Measurements from ENCODE around the gene HEXD. TPM values are rescaled to one million over a fixed set of nuclear protein-coding genes. Genes with fewer than 3 reads are reported as not detected.
"Not testable (repeated sequence)": the region's sequence is repeated elsewhere in the genome, so short reads cannot be mapped to it uniquely, and the experiment has no call there.

The HEXD gene
- polyA plus RNA-seq, 4 donors = 40.8 to 254 (median 128) TPM

DNA sequence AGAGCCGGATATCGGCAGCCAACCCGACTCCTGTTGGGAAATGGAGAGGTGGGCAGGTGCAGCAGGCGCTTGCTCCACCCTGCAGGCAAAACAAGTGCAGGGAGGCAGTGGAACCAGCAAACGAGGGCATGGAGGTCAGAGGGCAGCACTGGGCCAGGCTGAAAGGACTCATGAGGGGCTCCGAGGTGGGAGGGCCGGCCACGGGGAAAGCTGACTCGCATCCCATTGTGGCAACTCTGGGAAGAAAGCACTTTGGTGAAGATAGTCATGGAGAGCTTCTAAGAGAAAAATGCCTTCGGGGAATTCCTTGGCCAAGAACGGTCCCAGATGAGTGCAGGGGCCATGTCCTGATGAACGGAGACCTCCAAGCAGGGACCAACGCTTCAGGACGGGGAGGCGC, 28.0 kb downstream of the HEXD start:
- Histone ChIP-seq H3K27me3 (ENCODE audit: control insufficient read depth in 3 of 3, insufficient read depth in 3 of 3, low read length in 3 of 3) (no peaks in the 10 kb centered on the region), H3K27ac (ENCODE audit: low read depth in 1 of 3, low read length in 2 of 3) (no peak overlapping the region), H3K9me3 (ENCODE audit: control insufficient read depth in 2 of 2, insufficient read depth in 1 of 2, low read depth in 1 of 2, low read length in 1 of 2) (no peaks in the 10 kb centered on the region), H3K36me3 (ENCODE audit: control insufficient read depth in 3 of 3, insufficient read depth in 2 of 3, low read depth in 1 of 3, low read length in 3 of 3) (peaks cover 3 to 66% (median 5%) of the 10 kb centered on the region in 3 donors), H3K4me3 (ENCODE audit: low read depth in 1 of 3, low read length in 3 of 3) (no peak overlapping the region), H3K4me1 (ENCODE audit: control insufficient read depth in 3 of 3, insufficient read depth in 2 of 3, low read depth in 1 of 3, low read length in 2 of 3) (peaks cover 0 to 8% (median 3%) of the 10 kb centered on the region in 3 donors)
- no peak for FAIRE-seq
- 87 to 93% (median 89%) methylated on average over 15 of the region's 15 CpGs for WGBS, 3 donors
- DNase-seq = no peak

DNA sequence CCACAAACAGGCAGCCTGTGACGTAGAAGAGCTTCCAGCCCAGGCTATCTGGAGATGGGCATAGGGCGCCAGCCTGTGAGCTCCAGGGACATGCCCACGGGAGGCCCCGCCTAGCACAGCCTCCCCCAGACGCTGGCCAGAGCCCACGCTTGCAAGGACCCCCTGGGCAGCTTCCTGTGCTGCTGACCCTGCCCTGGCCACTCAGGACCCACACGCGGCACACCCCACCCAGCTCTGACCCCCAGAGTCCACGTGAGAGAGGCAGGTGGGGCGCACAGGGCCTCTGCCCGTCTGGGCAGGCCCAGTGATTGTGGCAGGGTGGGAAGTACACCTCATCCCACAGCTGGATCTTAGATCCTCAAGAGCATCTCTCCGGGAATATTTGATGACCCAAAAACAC, 28.5 kb downstream of the HEXD start:
- 79 to 87% (median 83%) methylated on average over 12 of the region's 12 CpGs for WGBS, 3 donors
- no peak for FAIRE-seq
- peaks cover 0 to 3% of the 10 kb centered on the region in 2 donors for H3K9me3 ChIP-seq (ENCODE audit: control insufficient read depth in 2 of 2, insufficient read depth in 1 of 2, low read depth in 1 of 2, low read length in 1 of 2)
- H3K36me3 ChIP-seq (ENCODE audit: control insufficient read depth in 3 of 3, insufficient read depth in 2 of 3, low read depth in 1 of 3, low read length in 3 of 3) = peaks cover 3 to 62% (median 4%) of the 10 kb centered on the region in 3 donors
- H3K4me3 ChIP-seq (ENCODE audit: low read depth in 1 of 3, low read length in 3 of 3) = no peak overlapping the region
- H3K4me1 ChIP-seq (ENCODE audit: control insufficient read depth in 3 of 3, insufficient read depth in 2 of 3, low read depth in 1 of 3, low read length in 2 of 3) = peaks cover 0 to 8% (median 3%) of the 10 kb centered on the region in 3 donors
- no peak for DNase-seq
- H3K27ac ChIP-seq (ENCODE audit: low read depth in 1 of 3, low read length in 2 of 3) = no peak overlapping the region
- H3K27me3 ChIP-seq (ENCODE audit: control insufficient read depth in 3 of 3, insufficient read depth in 3 of 3, low read length in 3 of 3) = no peaks in the 10 kb centered on the region

DNA sequence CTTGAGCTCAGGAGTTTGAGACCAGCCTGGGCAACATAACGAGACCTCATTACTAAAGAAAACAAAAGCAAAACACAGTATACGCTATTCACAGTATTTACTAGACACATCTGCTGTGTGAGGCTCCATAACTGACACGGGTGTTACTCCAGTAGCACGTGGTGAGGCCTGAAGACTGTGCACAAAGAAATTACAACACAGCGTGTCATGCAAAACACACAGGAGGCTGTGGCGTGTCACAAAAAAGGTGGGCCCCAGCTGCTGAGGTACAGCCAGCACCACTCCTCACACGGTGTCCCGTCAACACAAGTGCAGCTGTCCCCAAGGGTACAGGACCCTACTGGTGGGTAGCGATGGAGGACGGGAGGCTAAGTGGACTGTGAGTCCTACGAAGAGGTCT, 29.7 kb downstream of the HEXD start:
- Histone ChIP-seq H3K36me3 (ENCODE audit: control insufficient read depth in 3 of 3, insufficient read depth in 2 of 3, low read depth in 1 of 3, low read length in 3 of 3) (peaks cover 3 to 49% (median 3%) of the 10 kb centered on the region in 3 donors), H3K4me1 (ENCODE audit: control insufficient read depth in 3 of 3, insufficient read depth in 2 of 3, low read depth in 1 of 3, low read length in 2 of 3) (peaks cover 0 to 8% (median 3%) of the 10 kb centered on the region in 3 donors), H3K27ac (ENCODE audit: low read depth in 1 of 3, low read length in 2 of 3) (no peak overlapping the region), H3K4me3 (ENCODE audit: low read depth in 1 of 3, low read length in 3 of 3) (no peak overlapping the region), H3K9me3 (ENCODE audit: control insufficient read depth in 2 of 2, insufficient read depth in 1 of 2, low read depth in 1 of 2, low read length in 1 of 2) (peaks cover 0 to 10% of the 10 kb centered on the region in 2 donors), H3K27me3 (ENCODE audit: control insufficient read depth in 3 of 3, insufficient read depth in 3 of 3, low read length in 3 of 3) (no peaks in the 10 kb centered on the region)
- DNase-seq (no peak), FAIRE-seq (no peak)
- WGBS, 3 donors = 89 to 93% (median 93%) methylated on average over 11 of the region's 11 CpGs

DNA sequence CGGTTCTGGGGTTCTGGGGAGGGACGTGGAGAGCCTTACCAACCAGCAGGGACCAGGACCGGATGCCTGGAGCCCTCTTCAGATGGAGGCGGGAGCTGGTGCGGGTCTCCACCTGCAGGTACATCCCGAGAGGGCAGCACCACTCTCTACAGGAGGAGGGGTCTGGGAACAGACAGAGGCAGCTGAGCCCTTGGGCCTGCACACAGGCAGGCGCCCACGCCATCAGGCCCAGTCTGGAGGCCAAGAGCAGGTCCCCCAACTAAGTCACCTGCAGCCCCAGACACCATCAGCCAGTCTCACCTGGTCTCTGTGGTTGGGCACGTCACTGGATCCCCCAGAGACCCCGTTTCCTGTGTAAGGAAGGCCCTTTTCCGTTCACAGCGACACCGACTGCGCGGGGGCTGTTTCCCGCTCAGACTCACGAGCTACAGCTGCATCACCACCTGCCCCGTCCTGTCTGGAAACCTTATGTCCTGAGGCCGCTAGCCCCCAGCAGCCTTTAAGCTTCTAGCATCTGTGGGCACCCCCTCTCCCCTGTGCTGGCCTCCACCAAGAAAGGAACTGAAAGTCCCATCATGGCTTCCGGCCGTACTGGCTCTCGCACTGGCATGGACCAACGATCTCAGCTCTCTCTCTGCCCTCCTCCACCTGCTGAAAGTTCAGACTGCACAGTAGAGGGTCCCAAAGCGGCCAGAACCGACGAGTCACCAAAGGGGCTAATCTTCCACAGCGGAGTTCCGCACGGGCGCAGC, 31.2 kb downstream of the HEXD start:
- Histone ChIP-seq H3K36me3 (ENCODE audit: control insufficient read depth in 3 of 3, insufficient read depth in 2 of 3, low read depth in 1 of 3, low read length in 3 of 3) (peaks cover 1 to 35% (median 2%) of the 10 kb centered on the region in 3 donors), H3K9me3 (ENCODE audit: control insufficient read depth in 2 of 2, insufficient read depth in 1 of 2, low read depth in 1 of 2, low read length in 1 of 2) (peaks cover 0 to 18% of the 10 kb centered on the region in 2 donors), H3K4me3 (ENCODE audit: low read depth in 1 of 3, low read length in 3 of 3) (peak overlapping the region; percentile 75 to 100 (median 84)), H3K4me1 (ENCODE audit: control insufficient read depth in 3 of 3, insufficient read depth in 2 of 3, low read depth in 1 of 3, low read length in 2 of 3) (peaks cover 0 to 8% (median 3%) of the 10 kb centered on the region in 3 donors), H3K27ac (ENCODE audit: low read depth in 1 of 3, low read length in 2 of 3) (peak overlapping the region; percentile 15 to 93 (median 52)), H3K27me3 (ENCODE audit: control insufficient read depth in 3 of 3, insufficient read depth in 3 of 3, low read length in 3 of 3) (no peaks in the 10 kb centered on the region)
- FAIRE-seq = no peak
- peak in 1 of 2 donors; percentile 47 for DNase-seq
- 61 to 88% (median 76%) methylated on average over 30 of the region's 30 CpGs for WGBS, 3 donors

- Histone ChIP-seq H3K36me3 (ENCODE audit: control insufficient read depth in 3 of 3, insufficient read depth in 2 of 3, low read depth in 1 of 3, low read length in 3 of 3) (peaks cover 0 to 29% (median 0%) of the 10 kb centered on the region in 3 donors), H3K4me3 (ENCODE audit: low read depth in 1 of 3, low read length in 3 of 3) (peak overlapping the region; percentile 75 to 100 (median 84)), H3K9me3 (ENCODE audit: control insufficient read depth in 2 of 2, insufficient read depth in 1 of 2, low read depth in 1 of 2, low read length in 1 of 2) (peaks cover 0 to 22% of the 10 kb centered on the region in 2 donors), H3K4me1 (ENCODE audit: control insufficient read depth in 3 of 3, insufficient read depth in 2 of 3, low read depth in 1 of 3, low read length in 2 of 3) (peaks cover 0 to 8% (median 3%) of the 10 kb centered on the region in 3 donors), H3K27ac (ENCODE audit: low read depth in 1 of 3, low read length in 2 of 3) (peak overlapping the region; percentile 52 to 93 (median 60)), H3K27me3 (ENCODE audit: control insufficient read depth in 3 of 3, insufficient read depth in 3 of 3, low read length in 3 of 3) (no peaks in the 10 kb centered on the region)
- 43 to 60% (median 46%) methylated on average over 18 of the region's 18 CpGs for WGBS, 3 donors
- DNase-seq = no peak
- no peak for FAIRE-seq
Observed at GRCh38 chr17:82449883-82450356, 31.8 kb downstream of the HEXD start.

- peaks cover 0 to 8% (median under 1%) of the 10 kb centered on the region in 3 donors for H3K4me1 ChIP-seq (ENCODE audit: control insufficient read depth in 3 of 3, insufficient read depth in 2 of 3, low read depth in 1 of 3, low read length in 2 of 3)
- H3K27me3 ChIP-seq (ENCODE audit: control insufficient read depth in 3 of 3, insufficient read depth in 3 of 3, low read length in 3 of 3) = no peaks in the 10 kb centered on the region
- 0 to 1% (median 0%) methylated on average over 67 to 91 of the region's 91 CpGs for WGBS, 3 donors
- peaks cover 0 to 22% of the 10 kb centered on the region in 2 donors for H3K9me3 ChIP-seq (ENCODE audit: control insufficient read depth in 2 of 2, insufficient read depth in 1 of 2, low read depth in 1 of 2, low read length in 1 of 2)
- FAIRE-seq = no peak
- H3K27ac ChIP-seq (ENCODE audit: low read depth in 1 of 3, low read length in 2 of 3) = peak within 1 kb of the TSS; percentile 75 to 94 (median 76)
- H3K4me3 ChIP-seq (ENCODE audit: low read depth in 1 of 3, low read length in 3 of 3) = peak within 1 kb of the TSS; percentile 75 to 100 (median 84)
- peaks cover 0 to 23% (median 0%) of the 10 kb centered on the region in 3 donors for H3K36me3 ChIP-seq (ENCODE audit: control insufficient read depth in 3 of 3, insufficient read depth in 2 of 3, low read depth in 1 of 3, low read length in 3 of 3)
- peak; percentile 91 to 97 for DNase-seq
Observed at GRCh38 chr17:82450357-82451106, 32.4 kb downstream of the HEXD start, which contains the start of gene CYBC1. Gene CYBC1, minus strand, starts transcription at chr17:82450752. Its CDS starts 1,498 bp downstream, at chr17:82449254.

GRCh38 chr17:82452162-82452561, 34.0 kb downstream of the HEXD start:
- Histone ChIP-seq H3K4me1 (ENCODE audit: control insufficient read depth in 3 of 3, insufficient read depth in 2 of 3, low read depth in 1 of 3, low read length in 2 of 3) (peaks cover 0 to 10% (median 0%) of the 10 kb centered on the region in 3 donors), H3K4me3 (ENCODE audit: low read depth in 1 of 3, low read length in 3 of 3) (no peak overlapping the region), H3K27me3 (ENCODE audit: control insufficient read depth in 3 of 3, insufficient read depth in 3 of 3, low read length in 3 of 3) (no peaks in the 10 kb centered on the region), H3K36me3 (ENCODE audit: control insufficient read depth in 3 of 3, insufficient read depth in 2 of 3, low read depth in 1 of 3, low read length in 3 of 3) (peaks cover 0 to 12% (median 0%) of the 10 kb centered on the region in 3 donors), H3K9me3 (ENCODE audit: control insufficient read depth in 2 of 2, insufficient read depth in 1 of 2, low read depth in 1 of 2, low read length in 1 of 2) (peaks cover 0 to 22% of the 10 kb centered on the region in 2 donors), H3K27ac (ENCODE audit: low read depth in 1 of 3, low read length in 2 of 3) (no peak overlapping the region)
- WGBS, 3 donors = 95 to 99% (median 97%) methylated on average over 3 of the region's 3 CpGs
- FAIRE-seq = no peak
- DNase-seq = no peak

DNA sequence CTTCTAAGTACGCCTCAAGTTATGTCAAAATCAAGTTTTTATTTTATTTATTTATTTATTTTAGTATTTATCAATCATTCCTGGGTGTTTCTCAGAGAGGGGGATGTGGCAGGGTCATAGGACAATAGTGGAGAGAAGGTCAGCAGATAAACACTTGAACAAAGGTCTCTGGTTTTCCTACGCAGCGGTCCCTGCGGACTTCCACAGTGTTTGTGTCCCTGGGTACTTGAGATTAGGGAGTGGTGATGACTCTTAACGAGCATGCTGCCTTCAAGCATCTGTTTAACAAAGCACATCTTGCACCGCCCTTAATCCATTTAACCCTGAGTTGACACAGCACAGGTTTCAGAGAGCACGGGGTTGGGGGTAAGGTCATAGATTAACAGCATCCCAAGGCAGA, 35.0 kb downstream of the HEXD start:
- Histone ChIP-seq H3K4me1 (ENCODE audit: control insufficient read depth in 3 of 3, insufficient read depth in 2 of 3, low read depth in 1 of 3, low read length in 2 of 3) (peaks cover 3 to 18% (median 5%) of the 10 kb centered on the region in 3 donors), H3K9me3 (ENCODE audit: control insufficient read depth in 2 of 2, insufficient read depth in 1 of 2, low read depth in 1 of 2, low read length in 1 of 2) (peaks cover 0 to 22% of the 10 kb centered on the region in 2 donors)
- H3K4me3 ChIP-seq (ENCODE audit: low read depth in 1 of 3, low read length in 3 of 3); DNase-seq; H3K36me3 ChIP-seq (ENCODE audit: control insufficient read depth in 3 of 3, insufficient read depth in 2 of 3, low read depth in 1 of 3, low read length in 3 of 3); FAIRE-seq; H3K27ac ChIP-seq (ENCODE audit: low read depth in 1 of 3, low read length in 2 of 3); H3K27me3 ChIP-seq (ENCODE audit: control insufficient read depth in 3 of 3, insufficient read depth in 3 of 3, low read length in 3 of 3): not testable (repeated sequence)
- WGBS, 3 donors = 76 to 87% (median 79%) methylated on average over 7 of the region's 7 CpGs

Data from small intestine (tissue), 7 donors.